HL-60 (cell line): Measurements from ENCODE around the gene FGF1.

ENCODE experiments used
- CTCF ChIP-seq: IDR thresholded peaks from one replicate; pipeline ENCODE4 v1.5.1; 2011; ENCODE audit warnings: low read length, control low read depth, inconsistent platforms; ENCODE audit not compliant: insufficient read depth
- GABPA ChIP-seq: IDR thresholded peaks from 2 replicates; pipeline ENCODE4 v1.6.1; 2012; ENCODE audit warnings: low read depth
- POLR2AphosphoS5 ChIP-seq: IDR thresholded peaks from 2 replicates; pipeline ENCODE4 v1.6.1; 2012; ENCODE audit warnings: low read depth
- REST ChIP-seq: IDR thresholded peaks from 2 replicates; pipeline ENCODE4 v1.6.1; 2012; ENCODE audit warnings: low read depth; ENCODE audit not compliant: insufficient replicate concordance
- SPI1 ChIP-seq: IDR thresholded peaks from 2 replicates; pipeline ENCODE4 v1.6.1; 2012; ENCODE audit warnings: low read depth, mild to moderate bottlenecking, borderline replicate concordance

- TF ChIP-seq CTCF (no peak), POLR2AphosphoS5 (no peak), REST (no peak), SPI1 (no peak), GABPA (no peak)
Measured at GRCh38 chr5:142630927-142631539, 54.9 kb downstream of the FGF1 start.
